DND-41 (cell line): ENCODE data around the gene CCDC91.

ENCODE experiments used
- EZH2 ChIP-seq: IDR thresholded peaks from 3 replicates; pipeline ENCODE4 v1.6.1; 2012; ENCODE audit warnings: borderline replicate concordance, low read depth, mild to moderate bottlenecking, moderate library complexity, low read length, inconsistent platforms; ENCODE audit not compliant: severe bottlenecking
- TF ChIP-seq, protein P1 (sequence below): IDR thresholded peaks from 2 replicates; pipeline ENCODE4 v1.5.1; 2012; ENCODE audit warnings: borderline replicate concordance, low read length, moderate library complexity, mild to moderate bottlenecking; ENCODE audit not compliant: poor library complexity, severe bottlenecking; ENCODE audit errors: extremely low read depth

GRCh38 chr12:28578361-28578760 is 388.1 kb downstream of the CCDC91 start:
- TF ChIP-seq, protein P1, sequence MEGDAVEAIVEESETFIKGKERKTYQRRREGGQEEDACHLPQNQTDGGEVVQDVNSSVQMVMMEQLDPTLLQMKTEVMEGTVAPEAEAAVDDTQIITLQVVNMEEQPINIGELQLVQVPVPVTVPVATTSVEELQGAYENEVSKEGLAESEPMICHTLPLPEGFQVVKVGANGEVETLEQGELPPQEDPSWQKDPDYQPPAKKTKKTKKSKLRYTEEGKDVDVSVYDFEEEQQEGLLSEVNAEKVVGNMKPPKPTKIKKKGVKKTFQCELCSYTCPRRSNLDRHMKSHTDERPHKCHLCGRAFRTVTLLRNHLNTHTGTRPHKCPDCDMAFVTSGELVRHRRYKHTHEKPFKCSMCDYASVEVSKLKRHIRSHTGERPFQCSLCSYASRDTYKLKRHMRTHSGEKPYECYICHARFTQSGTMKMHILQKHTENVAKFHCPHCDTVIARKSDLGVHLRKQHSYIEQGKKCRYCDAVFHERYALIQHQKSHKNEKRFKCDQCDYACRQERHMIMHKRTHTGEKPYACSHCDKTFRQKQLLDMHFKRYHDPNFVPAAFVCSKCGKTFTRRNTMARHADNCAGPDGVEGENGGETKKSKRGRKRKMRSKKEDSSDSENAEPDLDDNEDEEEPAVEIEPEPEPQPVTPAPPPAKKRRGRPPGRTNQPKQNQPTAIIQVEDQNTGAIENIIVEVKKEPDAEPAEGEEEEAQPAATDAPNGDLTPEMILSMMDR, result no peak
- no peak for TF ChIP-seq EZH2
